T47D (cell line): Measurements from ENCODE around the gene CTTN.

Experiments used
- DNase-seq, 2 experiments: peaks; one replicate each; pipeline versions ENCODE4 v3.0.0 to v3.0.0-alpha.2; 2011 to 2012; ENCODE audit warnings: low read depth in 1 of 2, low spot score in 1 of 2
- JUND ChIP-seq: IDR thresholded peaks from 2 replicates; pipeline ENCODE4 v1.6.1; 2012; ENCODE audit warnings: low read depth
- in situ Hi-C: cut with HindIII; loops from 2 replicates; pipeline ENCODE4 v1.10.0; 2016; ENCODE audit warnings: low sequenced_read_pairs, low pct_unique_long_range_greater_than_20kb

Gene CTTN

GRCh38 chr11:70418130-70418529, 19.8 kb downstream of the CTTN start:
- in situ Hi-C loops: no loop called here
- DNase-seq: no peak
- no peak for TF ChIP-seq JUND

DNA sequence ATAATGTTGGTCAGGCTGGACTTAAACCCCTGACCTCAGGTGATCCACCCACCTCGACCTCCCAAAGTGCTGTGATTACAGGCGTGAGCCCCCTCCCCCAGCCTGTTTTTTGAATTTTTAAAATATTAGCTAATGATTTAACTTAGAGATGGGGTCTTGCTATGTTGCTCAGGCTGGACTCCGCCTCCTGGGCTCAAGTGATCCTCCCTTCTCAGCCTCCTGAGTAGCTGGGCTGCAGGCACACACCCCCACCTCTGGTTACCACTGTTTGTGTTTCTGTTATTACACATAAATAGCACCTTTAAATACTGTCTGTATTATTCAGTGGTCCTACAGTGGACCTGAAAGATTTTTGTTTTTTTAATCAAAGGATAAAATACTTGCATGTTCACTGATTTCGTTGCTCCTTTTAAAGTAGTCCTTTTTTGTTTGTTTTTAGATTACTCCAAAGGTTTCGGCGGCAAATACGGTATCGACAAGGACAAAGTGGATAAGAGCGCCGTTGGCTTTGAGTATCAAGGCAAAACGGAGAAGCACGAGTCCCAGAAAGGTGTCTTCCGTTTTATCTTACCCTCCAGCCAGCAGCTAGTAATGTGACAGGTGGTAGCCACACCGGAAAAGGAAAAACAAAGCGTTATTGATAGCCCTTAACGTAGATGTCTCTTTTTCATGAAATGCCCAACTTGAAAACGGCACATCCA, 21.1 kb downstream of the CTTN start:
- no peak for DNase-seq
- TF ChIP-seq JUND: no peak
- in situ Hi-C loops: no loop called here

DNA sequence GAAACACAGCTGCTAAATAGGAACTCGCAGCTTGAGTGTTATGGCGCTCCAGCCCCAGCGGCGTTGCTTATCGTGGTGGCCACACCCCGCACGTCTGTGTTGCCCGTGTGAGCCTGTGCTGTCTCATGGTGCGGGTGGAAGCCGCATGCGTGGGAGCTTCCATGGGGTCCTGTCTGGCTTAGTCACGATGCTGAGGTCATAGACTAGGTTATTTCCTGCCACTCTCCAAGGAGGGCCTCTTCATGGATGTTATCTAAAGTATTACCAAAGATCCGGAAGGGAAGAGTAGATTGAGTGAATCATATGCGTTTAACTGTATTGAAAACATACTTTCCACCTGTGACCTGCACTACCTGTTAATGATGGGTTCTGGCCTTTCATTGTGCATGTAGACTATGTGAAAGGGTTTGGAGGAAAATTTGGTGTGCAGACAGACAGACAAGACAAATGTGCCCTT, 21.7 kb downstream of the CTTN start:
- in situ Hi-C loops: no loop called here
- no peak for DNase-seq
- no peak for TF ChIP-seq JUND

GRCh38 chr11:70420496-70420895, 22.2 kb downstream of the CTTN start:
- DNase-seq: no peak
- in situ Hi-C loops: no loop called here
- no peak for TF ChIP-seq JUND

DNA sequence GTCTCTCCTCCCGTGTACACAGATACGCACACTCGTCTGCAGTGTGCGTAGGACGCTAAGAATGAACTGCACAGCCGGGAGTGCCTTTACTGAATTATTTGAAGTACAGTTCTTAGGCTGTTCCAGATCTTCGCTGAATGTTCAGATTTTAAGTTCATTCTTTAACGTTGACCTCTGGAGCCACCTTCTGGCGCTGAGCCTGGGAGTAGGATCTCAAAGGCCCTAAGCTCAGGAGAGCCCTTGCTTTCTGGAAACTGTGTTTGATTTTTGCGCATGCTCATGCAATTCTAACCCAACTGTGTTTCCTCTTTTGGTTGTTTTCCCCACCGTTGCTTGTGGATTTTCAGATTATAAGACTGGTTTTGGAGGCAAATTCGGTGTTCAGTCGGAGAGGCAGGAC, 22.8 kb downstream of the CTTN start:
- in situ Hi-C loops: no loop called here
- no peak for TF ChIP-seq JUND

GRCh38 chr11:70422692-70423522, 24.6 kb downstream of the CTTN start:
- TF ChIP-seq JUND: no peak
- in situ Hi-C loops: no loop called here
- DNase-seq: no peak

More for the DNA sequence above, 22.8 kb downstream of the CTTN start:
- DNase-seq: no peak

- DNase-seq: no peak
- no peak for TF ChIP-seq JUND
- in situ Hi-C loops: no loop called here
Measured at GRCh38 chr11:70423523-70424505, 25.5 kb downstream of the CTTN start.

DNA sequence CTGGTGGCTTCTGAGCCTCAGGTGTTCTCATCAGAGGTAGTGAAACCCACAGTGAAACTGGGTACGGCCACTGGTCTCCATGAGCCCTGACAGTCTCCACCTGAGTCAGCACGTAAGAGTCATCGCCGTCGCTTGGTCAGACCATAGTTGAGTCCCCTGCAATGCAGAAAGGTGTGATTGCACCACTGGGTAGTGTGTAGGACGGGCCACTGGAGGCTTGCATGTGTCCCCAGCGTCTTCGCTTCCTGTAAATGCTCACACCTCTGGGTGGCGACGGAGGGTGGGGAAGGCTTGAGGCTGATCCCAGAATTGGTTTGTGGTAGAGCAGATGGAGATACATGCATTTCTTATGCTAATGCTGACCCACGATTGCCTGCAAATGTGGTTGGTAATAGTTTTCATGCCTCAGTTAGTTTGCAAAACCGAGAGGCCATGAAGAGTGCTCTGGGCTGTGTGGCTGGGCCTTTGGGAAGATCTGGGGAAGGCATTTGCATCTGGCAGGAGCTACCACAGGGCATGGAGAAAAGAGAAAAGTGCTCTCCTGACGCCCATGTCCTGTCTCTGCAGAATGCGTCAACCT, 26.5 kb downstream of the CTTN start:
- in situ Hi-C loops: no loop called here
- no peak for DNase-seq
- no peak for TF ChIP-seq JUND

DNA sequence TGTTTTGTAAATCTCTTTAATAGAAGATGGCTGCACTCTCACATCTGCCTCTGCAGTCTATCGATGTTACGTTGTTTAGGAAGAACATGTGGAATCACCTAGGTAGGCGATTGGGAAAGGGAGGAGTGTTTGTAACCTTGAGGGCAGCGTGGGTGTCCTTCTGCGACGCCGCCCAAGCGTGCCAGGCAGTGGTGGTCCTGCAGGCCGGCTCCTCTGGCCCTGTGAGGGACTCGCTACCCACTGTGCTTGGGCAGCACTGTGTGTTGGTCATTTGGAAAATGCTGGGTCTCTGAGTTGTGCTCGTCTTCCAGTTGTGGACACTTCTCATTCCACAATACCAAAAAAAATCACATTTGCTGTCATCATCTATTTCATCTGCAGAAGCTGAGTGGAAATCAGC, 29.1 kb downstream of the CTTN start:
- DNase-seq: no peak
- in situ Hi-C loops: no loop called here
- TF ChIP-seq JUND: no peak

- in situ Hi-C loops: no loop called here
Measured at GRCh38 chr11:70428701-70429427, 30.5 kb downstream of the CTTN start.

DNA sequence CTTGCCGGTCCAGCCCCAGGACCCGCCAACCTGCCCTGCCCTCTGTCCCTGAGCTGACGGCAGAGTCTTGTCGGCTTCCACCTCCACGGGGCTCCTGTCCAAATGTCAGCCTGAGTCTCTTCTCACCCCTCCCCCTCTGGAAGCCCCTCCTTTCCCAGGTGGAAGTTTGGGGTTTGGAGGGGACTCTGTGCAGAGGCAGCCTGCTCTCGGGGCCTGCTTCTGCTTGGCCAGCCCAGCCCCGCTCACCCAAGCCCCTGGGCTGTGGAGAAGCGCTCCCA, 31.0 kb downstream of the CTTN start:
- in situ Hi-C loops: no loop called here
- TF ChIP-seq JUND: no peak

More at GRCh38 chr11:70428701-70429427, 30.5 kb downstream of the CTTN start:
- DNase-seq: no peak
- TF ChIP-seq JUND: no peak

More for the DNA sequence above, 31.0 kb downstream of the CTTN start:
- DNase-seq: no peak
